ENCODE results near the gene ATP6AP1. TPM values are rescaled to one million over a fixed set of nuclear protein-coding genes. Genes with fewer than 3 reads are reported as not detected.
A peak's percentile ranks its signal among the peaks of the same experiment; 100 is the strongest.

ATP6AP1 gene
- polyA plus RNA-seq, 1 experiment: 65.0 TPM

- ChIA-PET CTCF (no interaction called here), POLR2A (interaction anchor here (1.0 kb wide), 1 partner anchor 10 kb away, joined by 5 read pairs; no protein-coding TSS in a partner anchor)
- Histone ChIP-seq H3K4me3 (ENCODE audit: low read depth, low read length) (peak overlapping the region; percentile 63), H3K27me3 (ENCODE audit: control insufficient read depth, insufficient read depth, low read length) (no peaks in the 10 kb centered on the region), H3K9me3 (ENCODE audit: control insufficient read depth, insufficient read depth, low read length) (no peaks in the 10 kb centered on the region), H3K27ac (ENCODE audit: low read depth, low read length) (no peak overlapping the region)
- TF ChIP-seq CTCF (IDR thresholded peaks at IDR 0.05; ENCODE audit: low read depth, low read length): no peak
- DNase-seq (ENCODE audit: low read depth, low spot score): no peak
These were observed 47.7 kb upstream of the ATP6AP1 start for GRCh38 chrX:154380787-154381186.

GRCh38 chrX:154381271-154381670, 47.2 kb upstream of the ATP6AP1 start:
- no peak for TF ChIP-seq CTCF (IDR thresholded peaks at IDR 0.05; ENCODE audit: low read depth, low read length)
- CTCF ChIA-PET: interaction anchor here (3.0 kb wide), 1 partner anchor 8 kb away, joined by 17 read pairs; no protein-coding TSS in a partner anchor
- Histone ChIP-seq H3K9me3 (ENCODE audit: control insufficient read depth, insufficient read depth, low read length) (no peaks in the 10 kb centered on the region), H3K27ac (ENCODE audit: low read depth, low read length) (no peak overlapping the region), H3K27me3 (ENCODE audit: control insufficient read depth, insufficient read depth, low read length) (no peaks in the 10 kb centered on the region), H3K4me3 (ENCODE audit: low read depth, low read length) (no peak overlapping the region)
- POLR2A ChIA-PET: interaction anchor here (1.0 kb wide), 1 partner anchor 10 kb away, joined by 5 read pairs; no protein-coding TSS in a partner anchor
- no peak for DNase-seq (ENCODE audit: low read depth, low spot score)

- no peak for TF ChIP-seq CTCF (IDR thresholded peaks at IDR 0.05; ENCODE audit: low read depth, low read length)
- POLR2A ChIA-PET: interaction anchor here (0.7 kb wide), 1 partner anchor 12 kb away, joined by 3 read pairs; no protein-coding TSS in a partner anchor
- Histone ChIP-seq H3K9me3 (ENCODE audit: control insufficient read depth, insufficient read depth, low read length) (no peaks in the 10 kb centered on the region), H3K27me3 (ENCODE audit: control insufficient read depth, insufficient read depth, low read length) (no peaks in the 10 kb centered on the region), H3K27ac (ENCODE audit: low read depth, low read length) (no peak overlapping the region), H3K4me3 (ENCODE audit: low read depth, low read length) (no peak overlapping the region)
- no peak for DNase-seq (ENCODE audit: low read depth, low spot score)
- CTCF ChIA-PET: interaction anchor here (3.0 kb wide), 1 partner anchor 9 kb away, joined by 17 read pairs; no protein-coding TSS in a partner anchor
These were observed 45.9 kb upstream of the ATP6AP1 start for GRCh38 chrX:154382483-154383069.

GRCh38 chrX:154383359-154384283, 44.9 kb upstream of the ATP6AP1 start:
- no peak for TF ChIP-seq CTCF (IDR thresholded peaks at IDR 0.05; ENCODE audit: low read depth, low read length)
- no peak overlapping the region for H3K4me3 ChIP-seq (ENCODE audit: low read depth, low read length)
- ChIA-PET POLR2A (interaction anchor here (0.7 kb wide), 1 partner anchor 13 kb away, joined by 3 read pairs; no protein-coding TSS in a partner anchor), CTCF (interaction anchor here (0.6 to 3.0 kb wide), 4 partner anchors 10 to 375 kb away, joined by 3 to 17 read pairs (median 6); no protein-coding TSS in a partner anchor)
- H3K27me3 ChIP-seq (ENCODE audit: control insufficient read depth, insufficient read depth, low read length): no peaks in the 10 kb centered on the region
- no peak for DNase-seq (ENCODE audit: low read depth, low spot score)
- no peaks in the 10 kb centered on the region for H3K9me3 ChIP-seq (ENCODE audit: control insufficient read depth, insufficient read depth, low read length)
- H3K27ac ChIP-seq (ENCODE audit: low read depth, low read length): no peak overlapping the region

Measured in AG04450 (cell line).